Right ventricle myocardium superior (tissue), 1 donor: Measurements from ENCODE around the gene AGAP3. TPM values are rescaled to one million over a fixed set of nuclear protein-coding genes. Genes with fewer than 3 reads are reported as not detected.

Experiments
- ATAC-seq: fragments of 200-7000 bp; cut with Tn5 transposase; one replicate; pipeline ENCODE4 v1.9.1; 2020; ENCODE audit warnings: mild to moderate bottlenecking; ENCODE audit not compliant: poor library complexity
- DNase-seq: peaks from one replicate; pipeline ENCODE4 v3.0.0-alpha.2; 2020
- intact Hi-C: fragments of 100-400 bp; cut with DNase I; formaldehyde crosslinking; loops from one replicate; pipeline ENCODE4 v1.11.2; 2022
- total RNA-seq: library from RNA; stranded (reverse); fragmentation: NEBNext Ultra II Directional; extraction: Animal tissue kit (Norgen Biotek cat#: 25700); gene quantifications from one replicate; pipeline ENCODE4 v1.2.1, GENCODE V29; 2021
- donor health status: DM: no; HTN: yes; CAD: no; lungs with severe emphysema.

AGAP3 gene
- total RNA-seq, 1 donor from 2014 or later: 62.7 TPM

DNA sequence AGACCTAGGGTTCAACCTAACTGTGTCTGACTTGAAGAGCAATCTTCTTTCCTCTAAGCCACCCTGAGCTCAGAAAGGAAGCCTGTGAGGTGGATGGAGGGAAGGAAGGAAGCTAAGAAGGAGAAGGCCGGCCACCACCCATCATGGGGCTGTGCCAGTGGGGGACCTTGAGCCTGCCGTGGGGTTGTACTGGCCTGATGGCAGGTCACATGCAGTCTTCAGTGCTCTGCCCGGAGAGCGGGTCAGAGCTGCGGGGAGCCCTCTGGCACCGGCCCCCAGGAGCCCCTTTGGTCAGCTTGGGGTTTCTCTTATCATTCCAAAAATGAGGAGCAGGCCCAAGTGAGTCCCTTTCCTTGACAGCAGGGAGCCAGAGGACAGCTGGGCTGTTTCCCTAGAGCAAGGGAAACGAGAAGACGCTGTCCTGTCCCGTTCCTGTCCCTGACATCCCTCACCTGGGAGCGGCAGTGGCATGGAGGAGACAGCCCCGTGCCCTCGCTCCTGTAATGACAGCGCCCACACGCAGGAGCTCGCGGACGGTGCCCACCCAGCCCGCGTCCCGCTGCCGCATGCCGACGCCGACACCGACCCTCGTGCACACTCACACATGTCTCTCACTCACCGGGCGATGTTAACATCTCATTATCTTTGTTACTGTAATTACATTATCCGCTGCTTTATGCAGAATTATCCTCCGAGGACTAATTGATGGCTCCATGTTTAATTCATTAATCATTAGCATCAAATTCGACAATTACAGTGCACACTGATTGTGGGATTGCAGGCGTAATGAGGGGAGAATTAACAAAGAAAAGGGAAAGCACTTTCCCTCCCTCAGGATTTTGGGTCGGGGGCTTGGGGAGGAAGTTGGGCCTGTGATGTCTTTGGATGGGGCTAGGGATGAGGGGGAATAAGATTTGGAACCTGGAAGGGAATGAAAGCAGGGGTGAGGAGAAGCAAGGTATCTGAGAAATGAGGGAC is 49.9 kb downstream of the AGAP3 start:
- no peak for ATAC-seq
- peak; percentile 27 for DNase-seq
- intact Hi-C loops: no loop called here

DNA sequence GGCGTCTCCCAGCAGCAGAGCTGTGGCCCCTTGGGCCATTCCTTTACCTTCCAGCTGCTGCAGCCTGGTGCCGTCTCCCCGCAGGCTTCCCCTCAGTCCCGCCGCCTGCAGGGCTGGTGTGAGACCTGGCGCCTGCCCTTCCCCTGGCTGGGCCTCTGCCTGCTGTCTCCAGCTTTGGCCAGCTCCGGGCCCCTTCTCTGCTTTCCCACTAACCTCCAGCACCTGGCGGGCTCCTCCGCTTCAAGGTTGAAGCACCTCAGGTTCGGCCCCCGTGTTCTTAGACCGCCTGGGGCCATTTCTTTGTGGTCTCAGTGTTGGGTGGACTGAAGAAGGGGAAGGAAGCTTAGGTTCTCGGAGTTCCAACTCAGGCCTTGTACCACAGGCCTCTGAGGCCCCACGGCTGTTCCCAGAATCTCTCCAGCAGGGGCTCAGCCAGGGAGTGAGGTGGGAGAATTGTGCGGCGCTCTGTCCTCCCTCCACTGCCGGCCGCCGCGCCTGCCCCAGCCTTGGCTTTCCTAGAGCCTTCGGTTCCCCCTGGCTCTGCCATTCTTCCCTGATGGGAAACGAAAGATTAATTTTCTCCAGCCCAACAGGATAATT is 50.9 kb downstream of the AGAP3 start:
- intact Hi-C loops: no loop called here
- peak; percentile 41 for DNase-seq
- ATAC-seq: peak; percentile 51

DNA sequence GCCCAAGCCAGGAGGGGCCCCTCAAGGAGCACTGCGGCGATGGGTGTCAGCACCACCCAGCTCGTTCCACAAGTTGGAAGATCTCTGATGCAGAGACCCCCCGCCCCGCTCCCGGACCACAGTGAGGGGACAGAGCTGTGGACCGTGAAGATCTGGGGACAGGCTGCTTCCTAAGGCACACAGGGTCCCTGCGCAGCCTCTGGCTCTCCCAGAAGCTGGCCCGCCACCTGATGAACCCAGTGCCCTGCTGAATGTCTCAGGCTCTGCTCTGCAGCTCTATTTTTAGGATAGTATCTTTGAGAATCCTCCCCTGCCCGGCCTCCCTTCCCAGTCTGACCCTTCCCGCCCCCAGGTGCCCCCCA is 51.5 kb downstream of the AGAP3 start:
- peak; percentile 47 for DNase-seq
- intact Hi-C loops: no loop called here

DNA sequence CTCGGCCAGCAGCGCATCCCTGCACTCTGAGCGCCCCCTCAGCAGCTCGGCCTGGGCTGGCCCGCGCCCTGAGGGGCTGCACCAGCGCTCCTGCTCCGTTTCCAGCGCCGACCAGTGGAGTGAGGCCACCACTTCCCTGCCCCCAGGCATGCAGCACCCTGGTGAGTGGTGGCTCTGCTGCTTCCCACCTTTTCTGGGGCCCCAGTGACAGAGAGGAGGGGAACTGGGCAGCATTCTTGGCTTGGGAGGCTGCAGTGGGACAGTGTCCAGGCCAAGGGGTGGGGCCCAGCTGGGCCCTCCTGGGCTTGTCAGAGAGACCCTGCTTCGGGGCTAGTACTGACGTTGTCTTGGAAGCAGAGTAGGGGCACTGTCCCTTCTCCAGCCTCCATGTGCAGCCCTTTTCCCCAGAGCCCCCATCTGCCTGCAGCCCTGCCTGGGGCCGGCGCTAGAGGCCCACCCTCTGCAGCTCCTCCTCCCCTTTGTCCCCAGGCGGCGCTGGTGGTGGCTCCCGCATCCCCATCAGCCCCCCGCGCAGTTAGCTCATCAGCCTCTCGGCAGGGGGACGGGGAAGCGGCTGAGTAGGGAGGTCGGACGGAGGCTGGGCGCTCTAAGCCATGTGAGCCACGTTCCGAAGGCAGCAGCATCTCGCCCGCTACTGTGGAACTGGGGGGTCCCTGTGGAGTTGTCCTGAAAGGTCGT is 52.0 kb downstream of the AGAP3 start:
- DNase-seq (peak; percentile 31), ATAC-seq (peak; percentile 1)
- intact Hi-C loops: no loop called here

More for the DNA sequence above, 51.5 kb downstream of the AGAP3 start:
- peak; percentile 52 for ATAC-seq

DNA sequence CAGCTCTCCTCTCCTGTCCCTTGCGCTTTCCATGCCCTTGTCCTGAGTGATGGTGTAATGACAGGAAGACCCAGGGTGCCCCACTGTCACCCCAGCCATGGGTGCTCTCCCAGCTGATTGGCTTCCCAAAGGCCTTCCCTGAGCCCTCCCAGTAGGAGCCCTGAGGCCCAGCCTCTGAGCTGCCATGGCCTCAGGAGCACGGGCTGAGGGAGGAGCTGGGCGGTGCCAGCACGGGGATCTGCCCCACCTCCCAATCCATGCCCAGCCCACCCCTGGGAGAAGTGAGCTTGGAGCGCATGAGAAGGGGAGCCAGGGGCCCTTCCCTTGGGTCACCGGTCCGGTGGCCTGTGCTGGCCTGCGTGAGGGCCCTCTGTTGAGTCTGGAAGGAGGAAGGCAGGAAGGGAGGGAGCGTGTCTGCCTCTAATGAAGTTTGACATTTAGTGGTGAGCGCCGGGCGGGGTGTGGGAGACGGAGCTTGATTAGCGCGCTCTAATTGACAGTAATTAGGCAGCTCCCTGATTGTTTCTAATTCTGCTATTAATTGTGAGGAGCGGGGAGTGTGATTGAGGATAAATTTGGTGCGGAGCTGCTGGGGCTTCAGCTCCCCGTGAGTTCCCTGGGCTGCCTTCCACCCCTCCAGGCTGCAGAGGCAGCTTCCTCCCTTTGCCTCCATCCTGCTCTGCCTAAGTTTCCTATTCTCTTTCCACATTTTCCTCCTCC is 53.0 kb downstream of the AGAP3 start:
- DNase-seq: peak; percentile 26
- intact Hi-C loops: no loop called here
- ATAC-seq: no peak

DNA sequence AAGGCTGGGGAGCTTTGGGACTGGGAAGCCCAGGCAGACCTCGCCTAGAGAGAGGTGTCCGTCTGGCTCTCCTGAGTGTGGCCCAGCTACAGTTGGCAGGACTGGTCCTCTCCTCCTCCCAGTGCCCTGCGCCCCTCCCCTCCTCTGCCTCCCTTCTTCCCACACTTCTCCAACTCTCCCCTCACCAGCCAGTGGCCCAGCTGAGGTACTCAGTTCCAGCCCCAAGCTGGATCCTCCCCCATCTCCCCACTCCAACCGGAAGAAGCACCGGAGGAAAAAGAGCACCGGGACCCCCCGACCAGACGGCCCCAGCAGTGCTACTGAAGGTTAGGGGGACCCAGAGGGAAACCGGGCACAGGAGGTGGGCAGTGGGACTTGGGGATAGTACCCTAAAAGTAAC is 53.5 kb downstream of the AGAP3 start:
- intact Hi-C loops: no loop called here
- DNase-seq: no peak
- ATAC-seq: no peak

DNA sequence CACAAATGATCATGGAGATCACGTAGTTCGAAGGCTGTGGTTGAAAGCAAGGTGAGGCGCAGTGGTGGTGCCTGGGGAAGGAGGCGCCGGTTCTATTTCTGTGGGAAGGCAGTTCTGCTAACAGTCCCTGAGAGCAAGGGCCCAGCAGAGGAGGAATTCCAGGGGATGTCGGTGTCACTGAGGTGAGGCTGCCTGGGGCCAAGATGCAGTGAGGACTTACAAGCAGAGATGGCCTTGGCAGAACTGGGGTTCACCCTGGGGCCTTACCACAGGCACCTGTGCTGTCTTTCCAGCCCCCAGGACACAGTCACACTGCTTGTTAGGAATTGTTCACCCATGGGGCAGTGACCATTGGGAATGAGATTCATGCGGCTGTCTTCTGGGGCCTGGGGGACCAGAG is 54.6 kb downstream of the AGAP3 start:
- intact Hi-C loops: no loop called here
- DNase-seq (peak; percentile 25), ATAC-seq (no peak)

DNA sequence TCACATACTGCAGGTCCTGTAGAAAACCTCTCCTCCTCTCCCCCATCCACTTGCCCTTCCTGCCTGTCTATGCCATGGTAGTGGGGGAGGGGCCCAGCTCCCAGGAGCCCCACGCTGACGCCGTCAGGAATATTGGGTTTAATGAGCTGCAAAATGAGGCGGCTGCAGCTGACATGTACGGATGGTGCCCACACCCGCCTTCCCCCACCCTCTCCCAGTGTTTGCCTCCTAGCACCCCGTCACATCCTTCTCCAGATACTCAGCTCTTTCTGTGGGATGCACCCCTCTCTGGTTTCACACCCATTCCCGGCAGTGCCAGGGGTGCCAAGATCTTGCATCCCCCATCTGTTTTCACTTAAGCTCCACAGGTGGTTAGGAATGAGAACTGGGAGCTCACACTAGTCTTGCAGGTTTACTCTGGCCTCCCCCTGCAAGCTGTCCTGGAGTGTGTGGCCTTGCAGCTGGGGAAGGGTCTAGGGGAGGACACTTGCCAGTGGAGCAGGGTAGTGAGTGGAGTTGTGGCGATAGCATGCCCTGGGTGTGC is 55.1 kb downstream of the AGAP3 start:
- no peak for ATAC-seq
- DNase-seq: no peak
- intact Hi-C loops: no loop called here

DNA sequence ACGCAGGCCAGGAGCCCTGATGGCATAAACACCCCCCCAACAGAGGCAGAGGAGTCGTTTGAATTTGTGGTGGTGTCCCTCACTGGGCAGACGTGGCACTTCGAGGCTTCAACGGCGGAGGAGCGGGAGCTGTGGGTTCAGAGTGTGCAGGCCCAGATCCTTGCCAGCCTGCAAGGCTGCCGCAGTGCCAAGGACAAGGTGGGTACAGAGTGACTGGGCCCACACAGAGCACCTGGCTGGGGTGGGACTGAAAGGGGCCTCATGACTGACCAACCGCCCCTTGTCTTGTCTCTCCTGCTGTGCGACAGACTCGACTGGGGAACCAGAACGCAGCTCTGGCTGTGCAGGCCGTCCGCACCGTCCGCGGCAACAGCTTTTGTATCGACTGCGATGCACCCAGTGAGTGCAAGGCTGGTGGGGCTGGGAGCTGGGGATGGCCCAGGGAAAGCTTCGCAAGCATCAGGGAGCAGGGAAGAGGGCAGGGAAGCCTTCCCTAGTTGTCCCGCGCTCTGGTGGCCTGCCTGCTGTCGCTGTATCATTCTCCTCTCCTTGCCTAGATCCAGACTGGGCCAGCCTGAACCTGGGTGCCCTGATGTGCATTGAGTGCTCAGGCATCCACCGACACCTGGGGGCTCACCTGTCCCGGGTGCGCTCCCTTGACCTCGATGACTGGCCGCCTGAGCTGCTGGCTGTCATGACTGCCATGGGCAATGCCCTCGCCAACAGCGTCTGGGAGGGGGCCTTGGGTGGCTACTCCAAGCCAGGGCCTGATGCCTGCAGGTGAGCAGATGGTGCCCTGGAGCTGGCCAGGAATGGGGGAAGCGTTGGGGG is 55.8 kb downstream of the AGAP3 start:
- peak; percentile 35 for DNase-seq
- intact Hi-C loops: no loop called here
- no peak for ATAC-seq

DNA sequence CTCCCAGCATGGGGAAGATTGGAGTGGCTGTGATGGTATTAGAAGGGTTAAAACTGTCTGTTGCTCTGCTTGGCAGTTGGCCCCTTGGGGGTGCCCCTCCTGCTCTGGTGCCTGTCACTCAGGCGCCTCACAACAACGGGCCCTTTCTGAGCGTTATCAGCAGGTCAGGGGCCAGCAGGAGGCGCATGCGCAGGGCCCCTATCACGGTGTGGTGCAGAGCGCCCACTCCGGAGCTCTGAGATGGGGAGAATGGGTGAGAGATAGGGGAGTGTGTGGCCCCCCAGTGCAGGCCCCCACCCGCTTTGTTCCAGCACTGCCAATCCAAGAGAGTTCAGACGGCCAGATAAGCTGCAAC is 56.4 kb downstream of the AGAP3 start:
- DNase-seq: peak; percentile 55
- intact Hi-C loops: no loop called here
- ATAC-seq: peak; percentile 56

DNA sequence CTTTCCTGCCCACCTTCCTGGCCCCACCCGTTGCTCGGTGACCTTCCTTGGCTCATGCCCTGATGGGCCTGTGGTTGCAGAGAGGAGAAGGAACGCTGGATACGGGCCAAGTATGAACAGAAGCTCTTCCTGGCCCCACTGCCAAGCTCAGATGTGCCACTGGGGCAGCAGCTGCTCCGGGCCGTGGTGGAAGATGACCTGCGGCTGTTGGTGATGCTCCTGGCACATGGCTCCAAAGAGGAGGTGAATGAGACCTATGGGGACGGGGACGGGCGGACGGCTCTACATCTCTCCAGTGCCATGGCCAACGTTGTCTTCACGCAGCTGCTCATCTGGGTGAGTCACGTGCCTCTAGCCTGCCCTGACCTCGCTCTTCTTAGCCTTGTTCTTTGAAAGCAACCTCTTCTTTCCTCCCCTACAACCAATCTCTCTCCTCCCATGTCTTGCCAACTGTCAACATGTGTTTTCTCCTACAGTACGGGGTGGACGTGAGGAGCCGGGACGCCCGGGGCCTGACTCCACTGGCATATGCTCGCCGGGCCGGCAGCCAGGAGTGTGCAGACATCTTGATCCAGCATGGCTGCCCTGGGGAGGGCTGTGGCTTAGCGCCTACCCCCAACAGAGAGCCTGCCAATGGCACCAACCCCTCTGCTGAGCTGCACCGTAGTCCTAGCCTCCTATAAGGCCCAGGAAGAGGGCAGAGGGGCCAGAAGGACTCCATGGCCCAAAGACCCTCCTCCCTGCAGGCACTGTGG is 57.2 kb downstream of the AGAP3 start:
- DNase-seq (peak; percentile 47), ATAC-seq (peak; percentile 51)
- intact Hi-C loops: no loop called here

DNA sequence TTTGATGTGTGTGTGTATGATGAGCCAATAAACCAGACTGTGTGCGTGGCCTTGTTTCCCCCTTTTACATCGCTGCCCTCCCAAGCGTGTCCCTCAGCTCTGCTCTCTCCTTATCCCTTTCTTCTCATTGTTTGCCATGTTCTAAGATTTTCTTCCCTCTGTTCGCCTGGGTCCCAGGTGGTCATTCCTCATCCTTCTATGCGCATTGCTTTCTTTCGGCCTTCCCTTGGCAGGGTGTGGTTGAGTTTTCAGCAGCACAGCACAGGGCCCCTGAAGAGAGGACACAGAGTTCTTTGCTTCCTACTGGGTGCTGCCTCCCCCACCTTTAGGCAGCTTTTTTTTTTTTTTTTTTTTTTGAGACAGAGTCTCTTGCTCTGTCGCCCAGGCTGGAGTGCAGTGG is 58.1 kb downstream of the AGAP3 start:
- ATAC-seq (no peak), DNase-seq (no peak)
- intact Hi-C loops: no loop called here

DNA sequence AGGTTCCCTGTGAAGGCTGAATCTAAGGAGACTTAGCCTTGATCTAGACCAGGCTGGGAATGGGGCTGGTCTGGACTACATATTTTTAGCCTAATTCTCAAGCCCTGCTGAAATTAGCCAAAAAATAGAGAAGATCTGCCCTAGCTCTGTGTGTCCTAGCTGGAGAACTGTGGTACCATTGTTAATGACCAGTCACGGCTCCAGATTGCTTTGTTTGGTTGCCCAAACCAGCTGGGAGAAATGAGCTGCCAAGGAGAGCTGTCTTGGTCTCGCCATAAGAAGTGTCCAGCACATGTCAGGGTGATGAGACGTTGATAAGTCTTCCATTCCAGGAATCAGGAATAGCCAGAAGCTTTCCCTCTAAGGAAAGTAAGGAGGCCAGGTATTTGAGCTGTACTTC is 60.5 kb downstream of the AGAP3 start:
- DNase-seq (no peak), ATAC-seq (no peak)
- intact Hi-C loops: no loop called here

DNA sequence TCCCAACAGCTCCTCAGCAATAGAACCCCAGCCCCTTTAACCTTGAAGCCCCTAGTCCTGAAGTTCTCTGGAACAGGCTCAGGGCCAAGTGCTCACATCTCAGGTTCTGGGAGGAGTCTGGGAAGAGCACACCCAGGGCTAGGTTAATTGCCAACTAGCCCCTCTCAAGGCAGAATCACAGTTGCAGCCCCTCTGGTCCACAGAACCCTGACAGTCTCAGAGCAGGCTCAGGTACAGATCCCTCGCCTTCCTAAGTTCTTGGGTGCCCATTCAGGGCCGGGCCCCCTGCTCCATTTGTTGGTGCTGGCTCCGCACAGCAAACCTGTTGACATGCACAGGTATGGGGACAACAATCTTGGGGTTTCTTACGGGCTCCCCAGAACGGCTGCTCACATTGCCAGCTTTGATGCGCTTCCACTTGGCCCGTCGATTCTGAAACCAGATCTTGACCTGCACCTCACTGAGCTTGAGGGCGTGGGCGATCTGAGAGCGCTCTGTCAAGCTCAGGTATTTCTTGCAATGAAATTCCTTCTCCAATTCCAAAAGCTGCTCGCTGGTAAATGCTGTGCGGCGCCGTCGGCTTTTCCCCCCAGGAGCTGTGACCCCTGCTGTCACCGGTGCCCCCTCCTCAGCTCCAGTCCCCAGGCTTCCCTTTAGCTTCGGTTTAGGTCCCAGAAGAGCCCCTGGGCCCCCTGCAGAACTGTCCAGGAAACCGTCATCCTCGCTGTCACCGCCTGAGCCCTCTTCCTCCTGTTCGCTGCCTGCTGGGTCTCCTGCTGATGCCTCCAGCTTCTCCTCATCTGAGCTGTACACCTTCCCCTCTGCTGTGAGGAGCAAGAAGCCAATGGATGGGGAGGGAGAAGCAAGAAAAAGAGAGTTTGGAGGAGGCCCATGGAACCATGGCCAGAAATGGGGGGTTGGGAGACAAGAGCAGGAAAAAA is 62.3 kb downstream of the AGAP3 start:
- intact Hi-C loops: no loop called here
- DNase-seq: no peak

DNA sequence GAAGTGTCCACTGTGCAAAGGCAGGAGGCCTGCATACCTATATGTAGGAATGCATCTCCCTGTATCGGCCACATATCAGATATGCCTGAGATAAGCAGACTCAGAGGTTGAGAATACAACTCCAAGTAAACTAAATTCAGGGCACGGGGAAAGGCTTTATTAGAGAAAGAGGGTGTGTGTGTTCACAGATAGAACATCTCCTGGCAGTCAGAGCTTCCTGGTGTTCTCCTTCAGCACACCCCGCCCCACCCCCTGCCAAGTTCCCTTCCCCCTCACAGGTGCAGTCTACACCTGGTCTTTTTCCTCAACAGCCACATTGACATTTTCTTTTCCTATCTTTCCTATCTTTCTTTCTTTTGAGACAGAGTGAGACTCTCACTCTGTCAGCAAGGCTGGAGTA is 64.1 kb downstream of the AGAP3 start:
- ATAC-seq: no peak
- intact Hi-C loops: no loop called here

More for the DNA sequence above, 62.3 kb downstream of the AGAP3 start:
- ATAC-seq: no peak

More for the DNA sequence above, 64.1 kb downstream of the AGAP3 start:
- no peak for DNase-seq
